ENCODE measurements around the gene CACNA1S. TPM values are rescaled to one million over a fixed set of nuclear protein-coding genes. Genes with fewer than 3 reads are reported as not detected.

CACNA1S gene
- total RNA-seq, 1 experiment from 2014 or later = not detected

DNA sequence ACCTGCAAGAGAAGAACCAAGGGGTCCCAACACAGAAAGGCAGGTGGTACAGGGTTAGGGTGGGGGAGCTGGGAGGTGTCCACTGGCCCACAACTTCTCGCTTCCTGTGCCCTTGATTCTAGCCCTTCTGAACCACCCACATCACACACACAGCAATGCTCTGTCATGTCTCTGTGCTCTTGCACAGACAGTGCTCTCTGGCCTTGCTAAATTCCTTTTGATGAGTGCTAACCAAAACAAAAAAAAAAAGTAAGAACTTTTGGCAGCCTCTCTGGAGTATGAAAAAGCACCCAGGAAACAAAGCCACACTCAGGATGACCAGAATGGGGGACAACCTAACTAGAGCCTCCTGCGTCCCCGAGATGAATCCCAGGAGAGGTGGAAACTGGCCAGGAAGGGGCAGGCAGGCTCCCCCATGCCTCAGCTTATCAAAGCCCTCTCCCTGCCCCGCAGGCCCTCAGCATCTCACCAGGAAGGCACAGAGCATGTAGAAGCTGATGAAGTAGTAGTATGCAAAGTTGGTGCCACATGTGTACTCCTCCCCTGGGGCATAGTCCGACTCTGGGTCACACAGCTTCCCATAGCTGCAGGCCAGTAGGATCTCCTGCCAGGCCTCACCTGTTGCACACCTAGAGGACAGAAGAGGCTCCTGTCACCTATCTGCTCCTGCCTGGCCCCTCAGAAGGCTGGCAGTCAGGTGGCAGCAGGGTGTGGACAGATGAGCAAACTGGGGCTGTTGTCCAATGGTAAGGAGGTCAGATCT lies 61.5 kb downstream of the CACNA1S start:
- no peaks in the 10 kb centered on the region for H3K36me3 ChIP-seq (ENCODE audit: insufficient read depth, low read length, poor library complexity, severe bottlenecking)
- H3K27me3 ChIP-seq (replicated peaks; ENCODE audit: insufficient read depth, low read depth, low read length, poor library complexity) = peaks cover 6% of the 10 kb centered on the region
- no peaks in the 10 kb centered on the region for H3K9me3 ChIP-seq (ENCODE audit: low read depth, low read length, poor library complexity, severe bottlenecking)
- intact Hi-C loops (cut with micrococcal nuclease; ENCODE audit: unreplicated experiment) = no loop called here
- ChIA-PET POLR2A (ENCODE audit: low non-redundant PET) (interaction anchor here (0.6 kb wide), 1 partner anchor 10 kb away, joined by 3 read pairs; no protein-coding TSS in a partner anchor), CTCF (no interaction called here)
- no peak for DNase-seq (ENCODE audit: low spot score)
- no peak overlapping the region for H3K4me3 ChIP-seq (ENCODE audit: low read depth, low read length, poor library complexity, severe bottlenecking)
- no peaks in the 10 kb centered on the region for H3K4me1 ChIP-seq (ENCODE audit: insufficient read depth, low read length, poor library complexity, severe bottlenecking)
- no TSS peak for BruUV-seq (replicated peaks)
- TF ChIP-seq, protein P1, sequence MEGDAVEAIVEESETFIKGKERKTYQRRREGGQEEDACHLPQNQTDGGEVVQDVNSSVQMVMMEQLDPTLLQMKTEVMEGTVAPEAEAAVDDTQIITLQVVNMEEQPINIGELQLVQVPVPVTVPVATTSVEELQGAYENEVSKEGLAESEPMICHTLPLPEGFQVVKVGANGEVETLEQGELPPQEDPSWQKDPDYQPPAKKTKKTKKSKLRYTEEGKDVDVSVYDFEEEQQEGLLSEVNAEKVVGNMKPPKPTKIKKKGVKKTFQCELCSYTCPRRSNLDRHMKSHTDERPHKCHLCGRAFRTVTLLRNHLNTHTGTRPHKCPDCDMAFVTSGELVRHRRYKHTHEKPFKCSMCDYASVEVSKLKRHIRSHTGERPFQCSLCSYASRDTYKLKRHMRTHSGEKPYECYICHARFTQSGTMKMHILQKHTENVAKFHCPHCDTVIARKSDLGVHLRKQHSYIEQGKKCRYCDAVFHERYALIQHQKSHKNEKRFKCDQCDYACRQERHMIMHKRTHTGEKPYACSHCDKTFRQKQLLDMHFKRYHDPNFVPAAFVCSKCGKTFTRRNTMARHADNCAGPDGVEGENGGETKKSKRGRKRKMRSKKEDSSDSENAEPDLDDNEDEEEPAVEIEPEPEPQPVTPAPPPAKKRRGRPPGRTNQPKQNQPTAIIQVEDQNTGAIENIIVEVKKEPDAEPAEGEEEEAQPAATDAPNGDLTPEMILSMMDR (conservative IDR thresholded peaks at IDR 0.05; ENCODE audit: low read depth, low read length) = no peak
- TF ChIP-seq EZH2 (IDR thresholded peaks at IDR 0.05; ENCODE audit: borderline replicate concordance, low read depth, low read length, poor library complexity, severe bottlenecking) = no peak
- no peak overlapping the region for H3K27ac ChIP-seq (ENCODE audit: low read depth, low read length, poor library complexity, severe bottlenecking)

DNA sequence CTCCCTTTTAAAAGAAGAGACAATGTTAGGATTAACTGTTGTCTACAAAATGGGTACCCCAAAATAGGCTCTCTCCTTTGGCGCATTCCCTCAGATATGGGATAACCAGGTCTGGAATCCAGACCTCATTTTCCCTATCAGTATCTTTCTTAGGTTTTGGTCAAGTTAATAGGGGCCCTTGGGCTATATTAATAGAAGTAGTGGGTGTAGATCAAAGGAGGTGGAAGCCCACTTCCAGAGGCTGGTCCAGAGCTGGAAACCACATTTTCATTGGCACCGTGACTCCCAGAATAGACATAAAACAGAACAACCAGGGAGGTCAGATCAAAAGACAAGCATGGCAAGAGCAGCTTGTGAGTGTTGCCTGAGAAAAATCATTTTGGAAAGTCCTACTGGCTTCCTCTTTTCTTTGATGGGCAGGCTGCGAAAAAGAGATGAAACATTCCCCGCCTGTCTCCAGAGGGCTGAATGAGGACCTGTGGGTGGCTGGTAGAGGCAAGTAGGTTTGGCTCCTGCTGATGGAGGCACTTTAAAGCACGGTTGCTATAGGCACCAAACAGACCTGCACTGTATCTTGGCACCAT lies 62.9 kb downstream of the CACNA1S start:
- intact Hi-C loops (cut with micrococcal nuclease; ENCODE audit: unreplicated experiment) = no loop called here
- no peaks in the 10 kb centered on the region for H3K36me3 ChIP-seq (ENCODE audit: insufficient read depth, low read length, poor library complexity, severe bottlenecking)
- TF ChIP-seq, protein P1 (conservative IDR thresholded peaks at IDR 0.05; ENCODE audit: low read depth, low read length) = no peak
- TF ChIP-seq EZH2 (IDR thresholded peaks at IDR 0.05; ENCODE audit: borderline replicate concordance, low read depth, low read length, poor library complexity, severe bottlenecking) = no peak
- DNase-seq (ENCODE audit: low spot score) = no peak
- BruUV-seq (replicated peaks) = no TSS peak
- no peak overlapping the region for H3K4me3 ChIP-seq (ENCODE audit: low read depth, low read length, poor library complexity, severe bottlenecking)
- POLR2A ChIA-PET (ENCODE audit: low non-redundant PET) = no interaction called here
- peaks cover 6% of the 10 kb centered on the region for H3K27me3 ChIP-seq (replicated peaks; ENCODE audit: insufficient read depth, low read depth, low read length, poor library complexity)
- no peaks in the 10 kb centered on the region for H3K9me3 ChIP-seq (ENCODE audit: low read depth, low read length, poor library complexity, severe bottlenecking)
- CTCF ChIA-PET = no interaction called here
- H3K4me1 ChIP-seq (ENCODE audit: insufficient read depth, low read length, poor library complexity, severe bottlenecking) = no peaks in the 10 kb centered on the region
- H3K27ac ChIP-seq (ENCODE audit: low read depth, low read length, poor library complexity, severe bottlenecking) = no peak overlapping the region

DNA sequence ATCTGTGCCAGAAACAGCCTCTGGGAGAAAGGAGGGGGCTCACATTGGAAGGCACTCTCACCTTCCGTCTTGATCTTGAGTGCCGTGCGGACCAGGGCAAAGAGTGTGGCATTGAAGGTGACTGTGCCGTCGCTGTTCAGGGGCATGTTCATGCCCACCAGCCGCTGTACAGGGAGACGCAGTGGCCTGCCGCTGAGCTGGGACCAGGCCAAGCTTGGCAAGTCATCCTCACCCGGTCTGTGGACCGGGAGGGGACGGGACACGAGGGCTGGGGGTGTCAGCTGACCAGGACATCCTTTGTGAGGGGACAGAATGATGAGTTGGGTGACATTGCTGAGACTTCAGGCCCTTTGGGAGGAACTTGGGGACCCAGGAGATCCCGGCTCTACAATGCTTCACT lies 63.7 kb downstream of the CACNA1S start:
- DNase-seq (ENCODE audit: low spot score) = no peak
- CTCF ChIA-PET = no interaction called here
- no peak overlapping the region for H3K4me3 ChIP-seq (ENCODE audit: low read depth, low read length, poor library complexity, severe bottlenecking)
- no peak overlapping the region for H3K27ac ChIP-seq (ENCODE audit: low read depth, low read length, poor library complexity, severe bottlenecking)
- no peak for TF ChIP-seq EZH2 (IDR thresholded peaks at IDR 0.05; ENCODE audit: borderline replicate concordance, low read depth, low read length, poor library complexity, severe bottlenecking)
- TF ChIP-seq, protein P1 (conservative IDR thresholded peaks at IDR 0.05; ENCODE audit: low read depth, low read length) = no peak
- no TSS peak for BruUV-seq (replicated peaks)
- no peaks in the 10 kb centered on the region for H3K4me1 ChIP-seq (ENCODE audit: insufficient read depth, low read length, poor library complexity, severe bottlenecking)
- POLR2A ChIA-PET (ENCODE audit: low non-redundant PET) = interaction anchor here (0.6 kb wide), 1 partner anchor 32 kb away, joined by 3 read pairs; no protein-coding TSS in a partner anchor
- H3K9me3 ChIP-seq (ENCODE audit: low read depth, low read length, poor library complexity, severe bottlenecking) = no peaks in the 10 kb centered on the region
- no peaks in the 10 kb centered on the region for H3K36me3 ChIP-seq (ENCODE audit: insufficient read depth, low read length, poor library complexity, severe bottlenecking)
- peaks cover 6% of the 10 kb centered on the region for H3K27me3 ChIP-seq (replicated peaks; ENCODE audit: insufficient read depth, low read depth, low read length, poor library complexity)
- intact Hi-C loops (cut with micrococcal nuclease; ENCODE audit: unreplicated experiment) = no loop called here

Measured in A673 (cell line).